ENCODE data around the gene RAB3GAP2.
"Not testable (repeated sequence)": the region's sequence is repeated elsewhere in the genome, so short reads cannot be mapped to it uniquely, and the experiment has no call there.

Gene RAB3GAP2

DNA sequence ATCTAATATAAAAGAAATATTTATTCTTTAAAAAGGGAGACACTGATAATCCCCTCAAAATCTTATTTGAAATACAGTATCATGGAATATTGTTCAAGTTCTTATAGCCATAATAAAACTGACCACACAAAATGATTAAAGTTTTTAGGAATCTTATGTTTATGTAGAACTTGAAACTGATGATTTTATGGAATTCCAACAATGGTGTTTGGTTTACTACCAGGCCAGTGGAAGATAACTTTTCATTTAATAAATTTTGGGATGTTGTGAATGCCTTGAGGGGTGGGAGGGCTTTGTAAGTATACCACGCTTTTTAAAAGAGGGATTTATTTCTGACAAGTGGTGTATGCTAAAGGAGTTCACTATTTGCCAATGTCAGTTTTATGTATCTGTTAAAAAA is 87.7 kb downstream of the RAB3GAP2 start:
- TF ChIP-seq POLR2A (IDR thresholded peaks at IDR 0.05; ENCODE audit: low read length) (no peak), GATA1 (IDR thresholded peaks at IDR 0.05; ENCODE audit: low read depth, low read length) (no peak)
- DNase-seq, result no peak

DNA sequence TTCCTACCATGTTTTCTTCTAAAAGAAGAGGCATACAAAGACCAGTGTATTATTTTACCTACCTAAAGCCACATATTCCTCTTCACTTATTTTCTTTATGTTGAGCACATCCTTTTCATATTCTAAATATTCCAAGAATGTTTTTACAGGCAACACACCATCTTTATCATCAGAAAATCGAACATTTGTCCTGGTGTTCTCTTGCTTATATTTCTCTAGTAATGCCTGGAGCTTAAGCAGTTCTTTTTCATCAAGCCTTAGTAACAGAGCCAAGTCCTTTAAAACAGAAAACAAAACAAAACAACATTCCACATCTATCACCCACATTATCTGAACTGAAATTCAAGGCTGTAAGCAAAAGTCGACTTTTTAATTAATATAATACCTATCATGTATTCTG is 89.6 kb downstream of the RAB3GAP2 start:
- DNase-seq, result no peak
- no peak for TF ChIP-seq POLR2A (IDR thresholded peaks at IDR 0.05; ENCODE audit: low read length)
- no peak for TF ChIP-seq GATA1 (IDR thresholded peaks at IDR 0.05; ENCODE audit: low read depth, low read length)

DNA sequence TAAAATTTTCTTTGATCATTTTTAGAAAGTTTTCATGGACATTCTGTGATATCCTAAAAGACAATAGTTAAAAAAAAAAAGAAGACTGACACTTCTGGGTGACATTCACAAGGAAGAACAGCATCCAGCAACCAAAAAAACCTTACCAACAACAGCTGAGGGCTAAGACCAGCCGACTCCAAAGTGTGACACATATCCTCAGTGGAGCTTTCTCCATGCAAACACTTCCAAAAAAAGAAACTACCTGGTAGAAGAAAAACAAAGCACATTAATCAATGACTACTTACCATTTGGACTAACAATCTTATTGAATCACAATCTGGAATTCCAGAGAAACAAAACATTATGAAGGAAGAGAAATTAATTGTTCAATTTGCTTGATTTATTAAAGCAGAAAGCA is 90.1 kb downstream of the RAB3GAP2 start:
- TF ChIP-seq POLR2A (IDR thresholded peaks at IDR 0.05; ENCODE audit: low read length) (no peak), GATA1 (IDR thresholded peaks at IDR 0.05; ENCODE audit: low read depth, low read length) (no peak)
- no peak for DNase-seq

DNA sequence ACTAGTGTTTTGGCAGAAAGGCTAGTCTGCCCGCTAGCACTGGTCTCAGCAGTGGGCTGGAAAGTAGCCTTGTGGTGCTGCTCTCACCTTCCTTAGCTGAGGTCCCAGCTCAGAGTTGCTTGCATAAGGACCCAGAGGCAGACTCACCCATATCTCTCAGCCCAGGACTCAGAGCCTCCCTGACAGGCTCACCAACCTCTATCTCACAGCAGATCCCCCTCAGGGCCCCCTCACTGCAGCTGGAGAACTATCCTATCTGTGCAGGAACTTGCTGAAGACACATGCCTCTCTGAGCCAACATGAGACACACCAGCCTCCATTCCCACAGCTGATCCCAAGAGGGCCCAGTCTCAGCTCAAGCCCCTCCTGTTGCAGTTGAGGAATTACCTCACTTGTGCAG is 95.7 kb downstream of the RAB3GAP2 start:
- peak; percentile 83 to 94 for DNase-seq

DNA sequence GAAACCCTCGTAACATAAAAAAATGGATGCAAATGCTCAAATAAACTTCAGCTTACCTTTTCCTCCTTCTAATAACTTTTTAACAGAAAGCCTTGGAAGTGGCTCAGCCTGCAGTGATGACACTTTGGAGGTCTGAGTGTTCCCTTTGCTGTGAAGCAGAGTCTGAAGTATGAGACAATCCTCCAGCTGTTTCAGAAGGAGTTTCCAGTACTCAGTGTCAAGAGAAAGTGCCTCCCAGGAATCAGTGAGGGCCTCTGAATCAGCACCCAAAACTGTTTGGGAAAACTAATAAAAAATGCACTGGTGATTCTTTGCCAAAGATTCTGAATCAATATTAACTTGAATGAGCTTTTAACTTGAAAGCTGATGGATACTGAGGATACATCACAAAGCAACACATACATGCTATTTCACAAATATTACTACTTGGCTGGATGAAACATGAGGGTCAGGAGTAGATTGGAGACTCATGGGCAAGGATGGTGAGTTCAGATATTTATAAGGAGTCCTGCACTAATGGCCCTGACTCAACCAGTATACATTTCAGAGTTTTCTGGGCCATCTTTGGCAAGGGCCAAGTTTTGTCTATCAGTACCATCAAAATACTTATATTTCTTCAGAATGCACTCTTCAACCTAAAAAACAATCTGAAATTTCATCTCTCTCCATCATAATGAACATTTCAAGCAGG is 101.3 kb downstream of the RAB3GAP2 start:
- no peak for DNase-seq
- TF ChIP-seq GATA1 (IDR thresholded peaks at IDR 0.05; ENCODE audit: low read depth, low read length) (no peak), POLR2A (IDR thresholded peaks at IDR 0.05; ENCODE audit: low read length) (no peak)

More for the DNA sequence above, 95.7 kb downstream of the RAB3GAP2 start:
- TF ChIP-seq POLR2A (IDR thresholded peaks at IDR 0.05; ENCODE audit: low read length) (no peak), GATA1 (IDR thresholded peaks at IDR 0.05; ENCODE audit: low read depth, low read length) (no peak)

DNA sequence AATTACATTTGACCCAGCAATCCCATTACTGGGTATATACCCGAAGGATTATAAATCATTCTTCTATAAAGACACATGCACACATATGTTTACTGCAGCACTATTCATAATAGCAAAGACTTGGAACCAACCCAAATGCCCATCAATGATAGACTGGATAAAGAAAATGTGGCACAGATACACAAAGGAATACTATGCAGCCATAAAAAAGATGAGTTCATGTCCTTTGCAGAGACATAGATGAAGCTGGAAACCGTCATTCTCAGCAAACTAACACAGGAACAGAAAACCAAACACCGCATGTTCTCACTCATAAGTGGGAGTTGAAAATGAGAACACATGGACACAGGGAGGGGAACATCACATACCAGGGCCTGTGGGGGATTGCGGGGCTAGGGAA is 102.4 kb downstream of the RAB3GAP2 start:
- DNase-seq, result not testable (repeated sequence)

DNA sequence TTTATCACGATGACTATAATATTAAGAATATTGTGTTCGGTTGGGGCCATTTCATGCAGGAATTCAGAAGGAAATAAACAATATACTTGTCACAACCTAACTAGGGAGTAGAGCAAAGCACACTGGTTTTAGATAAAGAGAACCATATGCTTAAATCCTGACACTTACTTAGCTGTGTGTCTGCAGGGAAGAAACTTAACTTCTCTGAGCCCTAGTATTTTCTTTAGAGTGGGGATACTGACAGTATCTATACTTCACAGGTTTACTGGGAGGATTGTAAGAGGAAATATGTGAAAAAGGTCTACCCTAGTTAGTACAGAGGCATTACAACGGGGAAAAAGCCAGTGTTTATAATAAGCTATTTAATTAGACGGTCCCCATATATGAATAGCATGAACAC is 105.4 kb downstream of the RAB3GAP2 start:
- DNase-seq, result no peak
- no peak for TF ChIP-seq POLR2A (IDR thresholded peaks at IDR 0.05; ENCODE audit: low read length)
- no peak for TF ChIP-seq GATA1 (IDR thresholded peaks at IDR 0.05; ENCODE audit: low read depth, low read length)

DNA sequence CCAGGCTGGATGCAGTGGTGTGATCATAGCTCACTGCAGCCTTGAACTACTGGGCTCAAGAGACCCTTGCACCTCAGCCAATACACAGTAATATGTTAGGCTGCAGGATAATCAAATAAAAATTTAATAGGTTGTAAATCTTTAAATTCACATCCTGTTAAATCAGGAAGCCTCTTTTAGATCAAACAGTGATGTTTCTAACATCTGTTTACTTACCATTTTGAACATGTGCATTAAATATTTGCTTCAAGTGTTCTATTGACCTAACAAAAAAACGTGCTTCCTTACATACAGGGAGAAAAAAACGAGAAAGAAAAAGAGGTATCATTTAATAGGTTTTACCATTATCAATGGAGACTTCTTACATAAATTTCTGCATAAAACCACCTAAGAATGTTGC is 107.7 kb downstream of the RAB3GAP2 start:
- DNase-seq, result no peak
- TF ChIP-seq GATA1 (IDR thresholded peaks at IDR 0.05; ENCODE audit: low read depth, low read length) (no peak), POLR2A (IDR thresholded peaks at IDR 0.05; ENCODE audit: low read length) (no peak)

DNA sequence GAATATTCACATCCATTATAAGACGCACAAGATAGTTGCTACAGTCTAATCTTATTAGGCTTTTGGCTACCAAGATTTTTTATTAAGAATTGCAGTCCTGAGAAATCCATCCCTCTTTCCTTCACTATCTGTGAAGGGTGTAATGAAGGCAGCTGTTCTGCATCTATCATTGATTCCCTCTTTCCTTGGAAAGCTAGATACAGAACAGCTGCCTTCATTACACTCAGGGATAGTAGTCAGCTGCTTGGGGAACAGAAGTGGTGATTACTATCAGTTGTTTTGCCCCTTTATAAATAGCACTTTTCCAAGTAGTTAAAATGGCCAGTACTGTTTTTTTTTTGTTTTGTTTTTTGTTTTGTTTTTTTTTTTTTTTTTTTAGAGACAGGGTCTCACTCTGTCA is 108.1 kb downstream of the RAB3GAP2 start:
- TF ChIP-seq GATA1 (IDR thresholded peaks at IDR 0.05; ENCODE audit: low read depth, low read length) (no peak), POLR2A (IDR thresholded peaks at IDR 0.05; ENCODE audit: low read length) (no peak)
- no peak for DNase-seq

DNA sequence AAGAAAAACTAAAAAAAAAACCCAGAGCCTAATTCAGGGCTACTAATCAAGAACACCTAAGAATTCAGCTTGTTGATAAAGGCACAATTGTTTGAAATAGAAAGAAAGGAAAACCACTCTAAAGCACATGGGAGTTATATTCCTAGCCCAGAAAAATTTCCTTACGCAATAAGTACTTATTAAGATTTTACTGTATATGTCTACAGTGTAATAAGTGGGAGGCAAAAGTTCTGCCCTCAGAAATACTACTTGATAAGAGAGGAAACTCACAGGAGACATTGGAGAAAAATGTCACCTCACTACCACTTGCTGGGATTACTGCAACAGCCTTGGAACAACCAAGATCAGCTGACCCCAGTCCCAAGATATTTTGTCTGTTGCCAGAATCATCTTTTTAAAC is 112.2 kb downstream of the RAB3GAP2 start:
- DNase-seq, result no peak
- TF ChIP-seq GATA1 (IDR thresholded peaks at IDR 0.05; ENCODE audit: low read depth, low read length) (no peak), POLR2A (IDR thresholded peaks at IDR 0.05; ENCODE audit: low read length) (no peak)

DNA sequence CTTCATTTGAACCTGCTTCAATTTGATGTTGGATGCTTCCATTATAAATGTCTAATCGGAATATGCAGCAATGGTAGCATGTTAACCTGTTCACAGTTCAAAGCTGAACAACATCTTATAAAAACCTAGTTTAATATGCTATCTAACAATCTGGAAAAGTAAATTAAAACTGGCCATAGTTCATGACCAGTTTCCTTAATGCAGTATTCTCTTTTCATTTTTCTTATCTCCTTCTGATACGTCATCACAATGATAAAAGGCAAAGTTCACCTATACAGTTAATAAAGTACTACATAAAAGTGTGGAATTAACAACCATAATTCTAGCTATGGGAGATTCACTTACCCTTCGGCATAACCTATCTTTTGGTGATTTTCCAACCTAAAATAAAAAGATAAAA is 113.2 kb downstream of the RAB3GAP2 start:
- TF ChIP-seq GATA1 (IDR thresholded peaks at IDR 0.05; ENCODE audit: low read depth, low read length) (no peak), POLR2A (IDR thresholded peaks at IDR 0.05; ENCODE audit: low read length) (no peak)
- no peak for DNase-seq

DNA sequence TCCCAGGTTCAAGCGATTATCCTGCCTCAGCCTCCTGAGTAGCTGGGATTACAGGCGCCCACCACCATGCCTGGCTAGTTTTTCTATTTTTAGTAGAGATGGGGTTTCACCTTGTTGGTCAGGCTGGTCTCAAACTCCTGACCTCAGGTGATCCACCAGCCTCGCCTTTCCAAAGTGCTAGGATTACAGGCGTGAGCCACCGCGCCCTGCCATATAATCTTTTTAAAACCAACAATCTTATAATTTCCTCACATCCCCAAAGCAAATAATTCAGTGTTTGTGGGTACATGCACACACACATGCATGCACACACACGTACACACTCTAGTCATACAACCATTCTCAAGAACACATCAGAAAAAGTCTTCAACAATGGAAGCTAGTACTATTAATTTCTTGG is 113.7 kb downstream of the RAB3GAP2 start:
- not testable (repeated sequence) for DNase-seq

DNA sequence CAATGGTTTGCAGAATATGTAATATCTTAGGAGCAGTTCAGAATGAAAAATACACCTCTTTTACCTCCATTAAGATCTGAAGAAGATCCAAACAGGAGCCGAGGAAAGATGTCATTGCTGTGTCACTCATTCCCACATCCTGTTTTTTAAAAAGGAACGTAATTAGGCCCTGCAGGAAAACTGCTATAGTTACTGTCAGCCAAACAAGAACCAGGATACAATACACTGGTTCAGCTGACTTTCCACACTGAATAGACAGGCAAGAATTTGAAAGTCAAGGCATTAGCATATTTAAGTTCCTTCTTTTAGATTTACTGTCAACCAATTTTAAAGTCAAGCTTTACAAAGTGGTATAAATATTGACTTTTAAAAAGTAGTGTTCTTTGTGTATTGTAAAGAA is 114.5 kb downstream of the RAB3GAP2 start:
- TF ChIP-seq POLR2A (IDR thresholded peaks at IDR 0.05; ENCODE audit: low read length), result no peak
- no peak for TF ChIP-seq GATA1 (IDR thresholded peaks at IDR 0.05; ENCODE audit: low read depth, low read length)
- no peak for DNase-seq

DNA sequence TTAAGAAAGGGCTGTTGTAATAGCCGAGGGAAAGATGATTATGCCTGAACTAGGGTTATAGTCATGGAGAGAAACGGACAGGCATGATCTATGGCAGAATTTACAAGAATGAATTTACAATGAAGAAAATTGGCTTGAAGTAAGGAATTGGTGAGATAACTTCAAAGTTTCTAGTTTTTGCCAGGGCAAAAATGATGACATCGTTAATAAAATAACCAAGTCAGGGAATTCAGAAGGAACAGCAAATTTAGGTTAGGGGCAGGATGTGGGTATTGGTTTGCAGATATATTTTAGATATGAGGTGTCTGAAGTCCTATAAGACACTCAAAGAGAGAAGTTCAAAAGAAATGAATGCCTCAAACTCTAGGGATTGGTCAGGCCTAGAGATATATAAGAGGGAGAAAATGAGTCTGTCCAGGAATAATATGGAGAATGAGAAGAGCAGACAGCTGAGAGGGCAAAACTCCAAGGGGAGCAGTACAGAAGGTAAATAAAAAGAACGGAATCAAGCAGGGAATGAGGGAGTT is 115.6 kb downstream of the RAB3GAP2 start:
- DNase-seq, result no peak
- no peak for TF ChIP-seq GATA1 (IDR thresholded peaks at IDR 0.05; ENCODE audit: low read depth, low read length)
- TF ChIP-seq POLR2A (IDR thresholded peaks at IDR 0.05; ENCODE audit: low read length), result no peak

DNA sequence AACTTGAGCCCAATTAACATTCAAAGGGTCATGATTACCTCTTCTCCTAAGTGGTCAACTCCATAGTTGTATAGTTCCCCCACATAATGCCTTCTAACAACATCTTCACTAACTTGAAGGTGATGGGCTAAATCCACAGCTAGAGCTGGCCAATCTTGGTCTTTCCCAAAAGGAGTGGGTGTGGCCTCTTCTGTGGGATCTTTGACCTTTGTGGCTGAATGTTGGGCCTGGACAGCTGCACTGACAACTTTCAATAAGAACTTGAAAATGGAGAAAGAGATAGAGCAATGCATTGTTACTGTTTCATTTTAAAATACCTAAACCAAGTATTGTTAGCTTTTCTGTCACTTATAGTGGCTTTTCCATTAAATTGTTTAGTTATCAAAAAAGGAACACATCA is 119.1 kb downstream of the RAB3GAP2 start:
- TF ChIP-seq GATA1 (IDR thresholded peaks at IDR 0.05; ENCODE audit: low read depth, low read length), result no peak
- no peak for TF ChIP-seq POLR2A (IDR thresholded peaks at IDR 0.05; ENCODE audit: low read length)

DNA sequence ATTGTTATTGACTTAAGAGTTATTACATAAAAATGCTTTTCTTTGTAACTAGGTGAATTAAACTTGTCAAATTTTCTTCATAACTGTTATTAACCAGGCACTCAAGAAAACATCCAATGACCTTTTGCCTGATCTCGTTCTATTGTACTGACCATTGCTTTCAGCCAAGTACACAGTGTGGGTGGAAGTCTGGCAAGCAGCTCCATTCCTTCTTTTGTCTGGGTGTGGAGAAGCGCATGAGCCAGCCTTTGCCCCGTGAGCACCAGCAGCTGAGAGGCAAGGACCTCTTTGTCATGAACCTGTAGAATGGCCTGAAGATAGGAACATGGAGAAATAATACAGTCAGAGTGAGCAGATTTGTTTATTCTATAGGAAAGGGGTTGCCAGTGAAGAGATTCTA is 120.8 kb downstream of the RAB3GAP2 start:
- DNase-seq, result no peak
- no peak for TF ChIP-seq GATA1 (IDR thresholded peaks at IDR 0.05; ENCODE audit: low read depth, low read length)
- TF ChIP-seq POLR2A (IDR thresholded peaks at IDR 0.05; ENCODE audit: low read length), result no peak

More for the DNA sequence above, 119.1 kb downstream of the RAB3GAP2 start:
- DNase-seq, result no peak

Measured in erythroblast (primary cell).